IPS-NIHi11 (cell line): ENCODE measurements around the gene SHISA3.

Experiments used
- DNase-seq: peaks from one replicate; pipeline ENCODE4 v3.0.0; 2012; ENCODE audit warnings: mixed read lengths, low spot score

Gene SHISA3

DNA sequence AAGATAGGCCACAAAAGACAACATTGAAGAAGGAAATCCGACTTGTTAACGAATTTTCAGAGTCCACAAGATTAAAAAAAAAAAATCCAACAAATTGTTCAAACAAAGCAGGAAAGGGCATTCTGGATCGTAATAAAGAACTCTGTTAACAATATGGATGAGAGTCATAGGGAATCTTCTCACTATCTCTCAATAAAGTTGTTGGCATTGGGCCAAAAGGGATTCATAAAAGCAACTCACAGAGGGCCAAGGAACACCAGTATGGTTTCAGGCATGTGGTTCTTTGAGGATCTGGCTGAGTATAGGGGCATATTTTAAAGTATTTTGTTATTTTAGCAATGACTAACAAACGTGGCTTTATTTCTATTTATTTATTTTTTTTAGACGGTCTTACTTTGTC lies 49.5 kb downstream of the SHISA3 start:
- no peak for DNase-seq
